HG03097 (cell line): ENCODE measurements around the gene ANLN.
A peak's percentile ranks its signal among the peaks of the same experiment; 100 is the strongest.
"Not testable (repeated sequence)": the region's sequence is repeated elsewhere in the genome, so short reads cannot be mapped to it uniquely, and the experiment has no call there.

Experiments
- ATAC-seq: cut with Tn5 transposase; IDR thresholded peaks from one replicate; pipeline ENCODE4 v1.9.1; 2021; ENCODE audit not compliant: unreplicated experiment, low FRiP score

The ANLN gene

DNA sequence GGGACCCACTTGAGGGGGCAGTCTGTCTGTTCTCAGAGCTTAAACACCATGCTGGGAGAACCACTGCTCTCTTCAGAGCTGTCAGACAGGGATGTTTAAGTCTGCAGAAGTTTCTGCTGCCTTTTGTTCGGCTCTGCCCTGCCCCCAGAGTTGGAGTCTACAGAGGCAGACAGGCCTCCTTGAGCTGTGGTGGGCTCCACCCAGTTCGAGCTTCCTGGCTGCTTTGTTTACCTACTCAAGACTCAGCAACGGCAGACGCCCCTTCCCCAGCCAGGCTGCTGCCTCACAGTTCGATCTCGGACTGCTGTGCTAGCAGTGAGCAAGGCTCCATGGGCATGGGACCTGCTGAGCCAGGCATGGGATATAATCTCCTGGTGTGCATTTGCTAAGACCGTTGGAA, 11.1 kb upstream of the ANLN start:
- ATAC-seq: not testable (repeated sequence)

GRCh38 chr7:36379831-36380504, 9.7 kb upstream of the ANLN start:
- ATAC-seq: no peak

DNA sequence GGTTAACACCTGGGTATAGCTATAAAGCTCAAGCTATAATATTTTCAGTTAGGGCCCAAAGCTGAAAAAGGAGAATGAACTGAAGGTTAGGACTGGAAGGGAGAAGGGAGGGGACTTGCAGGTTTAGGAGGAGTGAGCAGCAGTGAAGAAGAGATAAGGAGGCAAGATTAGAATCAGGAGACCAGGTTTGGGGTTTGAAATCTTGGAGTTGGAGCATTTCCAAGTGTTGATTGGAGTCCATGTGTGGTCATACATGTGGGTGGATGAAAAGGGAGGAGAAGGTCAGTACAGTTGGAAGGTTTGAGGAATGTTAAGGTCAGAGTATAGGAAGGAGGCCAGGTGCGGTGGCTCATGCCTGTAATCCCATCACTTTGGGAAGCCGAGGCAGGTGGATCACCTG, 8.6 kb upstream of the ANLN start:
- ATAC-seq: no peak

- ATAC-seq: not testable (repeated sequence)
Measured at GRCh38 chr7:36383284-36383683, 6.4 kb upstream of the ANLN start.

DNA sequence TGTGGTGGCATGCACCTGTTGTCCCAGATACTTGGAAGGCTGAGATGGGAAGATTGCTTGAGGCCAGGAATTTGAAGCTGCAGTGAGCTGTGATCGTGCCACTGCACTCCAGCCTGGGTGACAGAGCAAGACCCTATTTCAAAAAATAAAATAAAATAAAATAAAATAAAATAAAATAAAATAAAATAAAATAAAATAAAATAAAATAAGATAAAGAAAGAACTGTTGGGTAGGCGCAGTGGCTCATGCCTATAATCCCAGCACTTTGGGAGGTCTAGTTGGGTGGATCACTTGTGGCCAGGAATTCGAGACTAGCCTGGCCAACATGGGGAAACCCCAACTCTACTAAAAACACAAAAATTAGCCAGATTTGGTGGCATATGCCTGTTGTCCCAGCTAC, 4.0 kb upstream of the ANLN start:
- ATAC-seq: not testable (repeated sequence)

GRCh38 chr7:36387435-36388231, 2.0 kb upstream of the ANLN start:
- no peak for ATAC-seq

DNA sequence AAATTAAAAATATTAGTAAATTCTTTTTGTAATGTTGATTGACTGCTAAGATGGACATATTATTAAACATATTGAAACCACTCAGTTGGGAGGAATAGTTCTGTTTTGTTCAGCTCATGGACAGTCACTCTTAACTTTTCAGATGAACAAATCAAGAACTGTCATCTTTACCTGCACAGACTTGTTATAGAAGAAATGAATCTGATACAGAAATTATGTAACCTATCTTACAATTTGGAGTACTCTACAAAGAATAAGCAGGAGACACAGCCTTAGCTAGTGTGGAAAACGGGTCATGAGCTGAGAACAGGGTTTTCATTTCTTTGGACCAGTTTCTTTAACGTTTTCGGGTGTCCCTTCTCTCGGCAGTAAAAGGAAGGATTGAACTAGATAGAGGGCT, 1.2 kb upstream of the ANLN start:
- ATAC-seq: no peak

GRCh38 chr7:36390199-36391090, 783 bp downstream of the ANLN start:
- peak; percentile 33 for ATAC-seq

DNA sequence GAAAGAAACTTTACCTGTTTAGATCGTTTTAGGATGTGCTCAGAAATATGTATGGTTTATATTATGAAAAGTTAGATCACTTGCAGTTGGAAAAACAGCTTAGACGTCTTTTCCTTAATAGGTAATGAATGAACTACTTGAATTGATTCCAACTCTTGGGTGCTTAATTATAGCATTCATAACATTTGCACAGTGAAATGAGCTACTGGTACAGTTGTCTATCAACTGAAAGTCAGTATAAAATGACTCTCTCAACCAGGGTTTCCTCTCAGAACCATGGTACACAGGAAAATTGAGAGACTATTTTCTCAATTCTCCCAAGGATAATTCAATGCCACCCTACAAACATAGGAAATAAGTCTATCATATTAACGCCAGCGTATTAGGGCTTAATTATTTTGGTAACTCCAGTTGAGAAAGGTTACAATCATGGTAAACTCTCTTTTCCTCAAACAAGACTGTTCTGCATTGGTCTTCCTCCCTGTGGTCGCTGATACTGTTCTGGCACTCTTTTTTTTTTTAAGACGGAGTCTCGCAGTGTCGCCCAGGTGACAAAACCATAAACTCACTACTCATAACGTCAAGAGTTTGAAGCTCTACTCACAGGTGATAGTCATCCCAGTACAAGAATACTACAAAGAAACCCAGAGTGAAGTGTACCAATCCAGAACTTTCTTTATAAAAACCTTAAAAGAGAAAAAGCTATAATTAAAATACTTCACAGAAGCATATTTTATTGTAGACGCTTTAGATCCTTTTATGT, 2.0 kb downstream of the ANLN start:
- no peak for ATAC-seq

GRCh38 chr7:36393826-36394225, 4.2 kb downstream of the ANLN start:
- no peak for ATAC-seq

DNA sequence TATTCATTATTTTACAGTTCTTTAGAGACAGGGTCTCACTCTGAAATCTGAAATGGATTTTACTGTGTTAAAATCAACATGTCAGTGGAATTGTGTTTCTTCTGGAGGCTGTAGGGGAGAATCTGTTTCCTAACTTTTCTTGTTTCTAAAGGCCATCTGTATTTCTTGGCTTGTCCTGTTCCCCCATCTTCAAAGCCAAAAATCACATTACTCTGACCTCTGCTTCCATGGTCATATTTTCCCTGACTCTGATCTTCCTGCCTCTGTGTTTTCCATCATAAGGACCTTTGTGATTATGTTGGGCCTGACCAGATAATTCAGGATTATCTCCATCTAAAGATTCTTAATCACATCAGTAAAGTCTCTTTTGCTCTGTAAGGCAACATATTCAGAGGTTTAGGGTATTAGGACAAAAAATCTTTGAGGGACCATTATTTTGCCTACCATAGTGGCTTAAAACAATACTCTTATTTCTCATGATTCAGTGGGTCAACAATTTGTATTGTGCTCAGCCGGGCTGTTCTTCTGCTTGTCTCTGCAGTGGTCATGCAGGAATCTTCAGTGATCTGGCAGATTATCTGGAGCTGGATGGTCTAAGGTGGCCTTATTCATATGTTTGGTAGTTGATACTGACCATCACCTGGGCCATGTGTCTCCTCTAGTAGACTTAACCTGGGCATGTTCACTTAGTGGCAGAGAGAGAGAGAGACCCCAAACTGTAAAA, 5.7 kb downstream of the ANLN start:
- ATAC-seq: no peak

GRCh38 chr7:36396150-36396549, 6.5 kb downstream of the ANLN start:
- ATAC-seq: no peak

GRCh38 chr7:36400036-36400435, 10.4 kb downstream of the ANLN start:
- ATAC-seq: no peak

- no peak for ATAC-seq
Measured at GRCh38 chr7:36400606-36401005, 10.9 kb downstream of the ANLN start.

DNA sequence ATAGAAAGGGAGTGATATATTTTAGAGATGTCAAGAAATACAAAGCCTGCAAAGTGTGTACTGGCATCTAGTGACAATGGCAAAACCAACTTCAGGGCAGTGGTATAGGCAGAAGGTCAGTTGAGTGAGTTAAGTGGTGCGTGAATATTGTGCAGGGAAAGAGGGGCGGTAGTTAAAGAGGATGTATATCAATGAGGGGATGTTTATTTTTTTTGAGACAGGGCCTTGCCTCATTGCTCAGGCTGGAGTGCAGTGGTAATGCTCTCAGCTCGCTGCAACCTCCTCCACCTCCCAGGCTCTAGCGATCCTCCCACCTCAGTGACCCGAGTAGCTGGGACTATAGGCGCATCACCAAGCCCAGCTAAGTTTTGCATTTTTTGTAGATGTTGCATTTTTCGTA, 13.8 kb downstream of the ANLN start:
- ATAC-seq: no peak

DNA sequence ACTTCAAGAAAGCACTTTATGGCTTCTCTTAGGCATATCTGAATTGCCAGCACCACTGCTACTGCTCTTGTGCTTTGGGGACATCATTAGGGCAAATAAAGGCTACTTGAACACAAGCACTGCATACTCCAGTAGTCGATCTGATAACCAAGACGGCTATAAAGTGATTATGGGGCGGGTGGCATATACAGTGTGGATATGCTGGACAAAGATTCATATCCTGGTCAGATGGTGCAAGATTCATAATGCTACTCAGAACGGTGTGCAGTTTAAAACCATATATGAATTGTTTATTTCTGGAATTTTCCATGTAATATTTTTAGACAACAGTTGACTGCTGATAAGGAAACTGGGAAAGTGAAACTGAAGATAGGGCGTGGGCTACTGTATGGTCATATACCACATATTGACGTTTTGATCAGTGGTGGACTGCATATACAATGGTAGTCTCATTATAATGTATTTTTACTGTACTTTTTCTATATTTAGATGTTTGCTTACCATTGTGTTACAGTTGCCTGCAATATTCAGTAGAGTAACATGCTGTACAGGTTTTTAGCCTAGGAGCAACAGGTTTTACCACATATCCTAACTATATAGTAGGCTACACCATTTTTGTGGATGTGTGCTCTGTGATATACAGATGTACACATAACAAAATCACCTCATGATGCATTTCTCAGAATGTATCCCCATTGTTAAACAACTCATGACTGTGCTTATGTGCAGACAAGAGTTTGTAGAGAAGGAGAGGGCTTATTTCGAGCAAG, 15.2 kb downstream of the ANLN start:
- no peak for ATAC-seq

DNA sequence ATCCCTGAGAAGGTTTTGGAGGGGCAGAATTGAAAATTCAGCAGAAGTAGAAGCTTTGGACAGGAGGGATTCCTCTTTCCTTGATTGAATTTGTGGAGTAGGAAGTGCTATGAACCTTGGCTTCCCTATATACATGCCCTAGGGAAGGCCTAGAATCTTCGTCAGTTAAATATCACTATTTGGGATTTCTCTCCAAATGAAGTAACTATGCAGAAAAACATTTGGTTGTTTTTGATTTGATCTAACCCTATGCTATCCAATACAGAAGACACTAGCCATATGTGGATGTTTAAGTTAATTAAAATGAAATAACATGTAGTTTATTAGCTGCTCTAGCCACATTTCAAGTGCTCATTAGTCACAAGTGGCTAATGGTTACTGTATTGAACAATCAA, 15.7 kb downstream of the ANLN start:
- no peak for ATAC-seq

DNA sequence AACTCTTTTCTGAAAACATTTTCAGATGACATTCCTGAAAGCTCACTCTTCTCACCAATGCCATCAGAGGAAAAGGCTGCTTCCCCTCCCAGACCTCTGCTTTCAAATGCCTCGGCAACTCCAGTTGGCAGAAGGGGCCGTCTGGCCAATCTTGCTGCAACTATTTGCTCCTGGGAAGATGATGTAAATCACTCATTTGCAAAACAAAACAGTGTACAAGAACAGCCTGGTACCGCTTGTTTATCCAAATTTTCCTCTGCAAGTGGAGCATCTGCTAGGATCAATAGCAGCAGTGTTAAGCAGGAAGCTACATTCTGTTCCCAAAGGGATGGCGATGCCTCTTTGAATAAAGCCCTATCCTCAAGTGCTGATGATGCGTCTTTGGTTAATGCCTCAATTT, 16.5 kb downstream of the ANLN start:
- no peak for ATAC-seq
